HFFc6 (cell line): ENCODE results near the gene GNG4. TPM values are rescaled to one million over a fixed set of nuclear protein-coding genes. Genes with fewer than 3 reads are reported as not detected.

Source experiments
- DNase-seq: peaks from one replicate; pipeline ENCODE4 v3.0.0-alpha.2; 2018
- H3K27ac Mint-ChIP-seq: 2 replicates; pipeline ENCODE4 v1.8.0; 2020; ENCODE audit warnings: mild to moderate bottlenecking, mixed read lengths
- H3K27me3 Mint-ChIP-seq: 2 replicates; pipeline ENCODE4 v1.8.0; 2021; ENCODE audit warnings: mild to moderate bottlenecking, moderate library complexity, mixed read lengths; ENCODE audit not compliant: insufficient read depth
- H3K36me3 Mint-ChIP-seq: 2 replicates; pipeline ENCODE4 v1.8.0; 2021; ENCODE audit warnings: low read depth, mixed read lengths
- H3K4me1 Mint-ChIP-seq: 2 replicates; pipeline ENCODE4 v1.8.0; 2020; ENCODE audit warnings: low read depth, mixed read lengths
- H3K4me3 Mint-ChIP-seq: 2 replicates; pipeline ENCODE4 v1.8.0; 2020; ENCODE audit warnings: mild to moderate bottlenecking, moderate library complexity, mixed read lengths
- H3K9me3 Mint-ChIP-seq: 2 replicates; pipeline ENCODE4 v1.8.0; 2020; ENCODE audit warnings: mild to moderate bottlenecking, mixed read lengths
- CTCF ChIP-seq: fragments of 200-600 bp; sonication (generic); IDR thresholded peaks from 2 replicates; pipeline ENCODE4 v1.5.0; 2021; ENCODE audit warnings: antibody characterized with exemption, mild to moderate bottlenecking
- total RNA-seq, 6 experiments: library from RNA; stranded (reverse); fragmentation: NEBNext Ultra II Directional; extraction: Animal tissue kit (Norgen Biotek cat#: 25700); gene quantifications; 2 replicates in 1 of 6; 3 replicates in 5 of 6; pipeline ENCODE4 v1.2.3, GENCODE V29; 2021

The GNG4 gene
- total RNA-seq, 6 experiments from 2014 or later, result 1.5 to 3.6 (median 2.9) TPM

GRCh38 chr1:235558621-235559169 lies 90.9 kb downstream of the GNG4 start:
- Mint-ChIP-seq H3K27ac (no peak overlapping the region), H3K36me3 (no peaks in the 10 kb centered on the region), H3K4me1 (no peaks in the 10 kb centered on the region; the same call in 1 of the 2 replicates), H3K9me3 (no peaks in the 10 kb centered on the region), H3K27me3 (no peaks in the 10 kb centered on the region; the same call in 1 of the 2 replicates), H3K4me3 (no peak overlapping the region)
- no peak for TF ChIP-seq CTCF
- DNase-seq, result no peak

- H3K4me1 Mint-ChIP-seq, result no peaks in the 10 kb centered on the region; the same call in 1 of the 2 replicates
- no peaks in the 10 kb centered on the region; the same call in 1 of the 2 replicates for H3K27me3 Mint-ChIP-seq
- H3K9me3 Mint-ChIP-seq, result no peaks in the 10 kb centered on the region
- no peaks in the 10 kb centered on the region for H3K36me3 Mint-ChIP-seq
- peak; percentile 47; the same call in 1 of the 2 replicates for TF ChIP-seq CTCF
- no peak overlapping the region for H3K4me3 Mint-ChIP-seq
- H3K27ac Mint-ChIP-seq, result no peak overlapping the region
- no peak for DNase-seq
Measured at GRCh38 chr1:235557495-235557894, 92.1 kb downstream of the GNG4 start.

GRCh38 chr1:235556807-235557206 lies 92.8 kb downstream of the GNG4 start:
- Mint-ChIP-seq H3K4me3 (no peak overlapping the region), H3K27ac (no peak overlapping the region), H3K9me3 (no peaks in the 10 kb centered on the region), H3K27me3 (peaks cover 1% of the 10 kb centered on the region), H3K36me3 (no peaks in the 10 kb centered on the region), H3K4me1 (no peaks in the 10 kb centered on the region; the same call in 1 of the 2 replicates)
- no peak for DNase-seq
- no peak for TF ChIP-seq CTCF

GRCh38 chr1:235553112-235553551 lies 96.5 kb downstream of the GNG4 start:
- H3K36me3 Mint-ChIP-seq, result no peaks in the 10 kb centered on the region
- TF ChIP-seq CTCF, result no peak
- H3K4me1 Mint-ChIP-seq, result peaks cover 9% of the 10 kb centered on the region; the same call in 1 of the 2 replicates
- H3K4me3 Mint-ChIP-seq, result no peak overlapping the region
- H3K27ac Mint-ChIP-seq, result no peak overlapping the region
- peaks cover 4% of the 10 kb centered on the region; the same call in 1 of the 2 replicates for H3K27me3 Mint-ChIP-seq
- DNase-seq, result no peak
- H3K9me3 Mint-ChIP-seq, result no peaks in the 10 kb centered on the region

GRCh38 chr1:235552146-235552716 lies 97.4 kb downstream of the GNG4 start:
- peaks cover 9% of the 10 kb centered on the region; the same call in 1 of the 2 replicates for H3K4me1 Mint-ChIP-seq
- H3K4me3 Mint-ChIP-seq, result no peak overlapping the region
- no peak for DNase-seq
- TF ChIP-seq CTCF, result no peak
- H3K9me3 Mint-ChIP-seq, result no peaks in the 10 kb centered on the region
- no peaks in the 10 kb centered on the region for H3K36me3 Mint-ChIP-seq
- H3K27me3 Mint-ChIP-seq, result peaks cover 4% of the 10 kb centered on the region; the same call in 1 of the 2 replicates
- no peak overlapping the region for H3K27ac Mint-ChIP-seq
